ENCODE data around the gene C10orf120.

Gene C10orf120

DNA sequence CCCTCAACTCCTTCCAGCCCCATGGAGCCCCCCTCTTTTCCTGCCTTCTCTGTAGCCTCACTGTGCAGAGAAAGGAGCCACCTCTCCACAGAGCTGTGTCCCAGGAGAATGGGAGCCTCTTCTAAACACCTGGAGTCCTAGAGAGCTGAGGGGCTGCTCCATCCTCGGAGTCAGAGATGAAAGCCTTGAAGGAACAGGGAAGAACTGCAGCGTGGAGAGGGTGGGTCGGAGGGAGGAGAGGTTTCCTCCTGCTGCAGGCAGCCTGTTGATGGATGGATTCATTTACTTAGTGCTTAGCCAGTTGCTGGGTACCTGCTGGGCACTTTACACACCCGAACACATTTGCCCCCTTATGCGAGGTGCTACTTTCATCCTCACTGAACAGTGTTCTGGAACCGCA is 39.0 kb downstream of the C10orf120 start:
- no peak for DNase-seq (ENCODE audit: low read depth)

- no peak for DNase-seq (ENCODE audit: low read depth)
Observed at GRCh38 chr10:122659651-122660050, 40.0 kb downstream of the C10orf120 start.

DNA sequence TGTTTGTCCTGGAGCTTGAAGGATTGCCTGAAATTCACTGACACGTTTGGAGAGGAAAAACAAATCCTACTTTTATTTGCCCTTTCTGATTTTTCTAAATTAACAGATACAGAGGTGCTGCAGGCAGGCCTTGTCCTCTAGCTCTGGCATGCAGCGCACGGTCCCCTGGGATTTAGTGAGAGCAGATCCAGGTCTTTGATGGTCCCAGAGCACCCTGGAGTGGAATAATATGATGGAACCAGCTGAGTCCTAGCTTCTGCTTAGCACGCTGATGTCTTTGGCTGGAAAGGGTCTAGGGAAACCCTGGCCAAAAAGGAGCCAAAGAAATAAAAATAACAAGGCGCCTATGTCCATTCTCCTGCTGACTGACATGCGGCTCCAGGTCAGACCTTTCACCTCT is 40.5 kb downstream of the C10orf120 start:
- no peak for DNase-seq (ENCODE audit: low read depth)

DNA sequence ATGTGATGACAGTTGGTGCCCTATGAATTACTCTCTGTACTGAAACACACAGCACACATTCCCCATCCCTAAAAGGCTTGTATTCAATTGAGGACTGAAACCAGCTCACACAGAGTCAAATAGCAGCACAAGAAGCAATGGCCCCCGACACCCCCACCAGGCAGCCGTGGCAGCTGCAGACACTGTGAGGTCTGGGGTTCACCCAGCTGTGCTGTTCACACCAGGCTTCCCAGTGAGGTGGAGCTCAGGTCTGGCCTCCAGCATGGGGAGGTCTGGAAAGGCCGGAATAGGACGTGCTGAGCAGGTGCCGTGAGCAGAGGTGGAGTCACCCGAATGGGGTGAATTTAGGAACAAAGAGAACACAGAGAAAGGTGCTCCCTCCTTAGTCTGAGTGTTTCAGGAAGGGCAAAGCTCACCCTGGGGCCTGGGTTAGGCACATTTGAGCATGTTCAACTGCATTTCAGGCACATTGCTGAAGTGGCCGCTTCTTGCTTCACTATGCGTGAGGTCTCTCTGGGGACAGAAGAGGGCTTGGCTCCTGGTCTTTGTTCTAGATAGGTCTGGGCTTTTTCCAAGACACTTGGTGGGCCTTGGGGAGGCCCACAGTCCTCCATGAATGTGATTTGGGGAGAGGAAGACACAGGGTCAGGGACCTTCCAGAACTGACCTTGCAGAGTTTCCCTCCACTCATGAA is 41.1 kb downstream of the C10orf120 start:
- DNase-seq (ENCODE audit: low read depth) = no peak

DNA sequence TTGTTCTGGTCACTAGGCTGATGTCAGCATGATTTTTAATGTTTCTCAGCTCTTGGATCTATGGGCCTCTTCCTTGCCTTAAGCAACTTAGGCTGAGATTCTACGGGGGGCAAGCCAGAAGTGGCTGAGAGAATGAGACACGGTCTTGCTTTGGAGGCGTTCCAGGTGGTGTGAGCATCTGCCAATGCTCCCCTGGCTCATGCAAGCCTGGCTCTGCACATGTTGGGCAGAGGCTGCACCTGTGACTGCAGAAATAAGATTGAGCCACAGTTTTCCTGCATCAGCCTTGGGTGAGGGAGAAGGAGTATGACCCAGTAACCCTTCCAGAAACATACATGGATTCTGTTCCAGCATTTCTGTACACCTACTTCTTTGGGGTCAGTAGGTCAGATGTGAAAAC is 41.9 kb downstream of the C10orf120 start:
- no peak for DNase-seq (ENCODE audit: low read depth)

DNA sequence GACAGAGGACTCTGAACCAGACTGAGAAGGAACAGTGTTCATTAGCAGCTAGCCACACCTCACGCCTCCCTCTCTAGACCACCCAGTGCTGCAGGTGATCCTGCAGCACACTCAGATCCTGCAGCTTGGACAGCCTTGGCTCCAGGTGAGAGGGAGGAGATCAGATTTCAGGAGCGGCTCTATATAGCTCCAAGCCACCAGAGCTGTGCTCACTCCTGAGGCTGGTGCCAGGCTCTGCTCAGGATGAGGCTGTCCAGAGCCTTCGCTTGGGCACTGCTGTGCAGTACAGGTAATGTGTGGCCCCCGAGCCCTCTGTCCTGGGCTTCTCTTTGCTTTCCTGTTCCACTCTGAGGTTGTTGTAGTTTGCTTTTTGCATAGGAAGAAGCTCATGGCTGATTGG is 42.4 kb downstream of the C10orf120 start:
- no peak for DNase-seq (ENCODE audit: low read depth)

- no peak for DNase-seq (ENCODE audit: low read depth)
Observed at GRCh38 chr10:122656741-122657140, 42.9 kb downstream of the C10orf120 start.

DNA sequence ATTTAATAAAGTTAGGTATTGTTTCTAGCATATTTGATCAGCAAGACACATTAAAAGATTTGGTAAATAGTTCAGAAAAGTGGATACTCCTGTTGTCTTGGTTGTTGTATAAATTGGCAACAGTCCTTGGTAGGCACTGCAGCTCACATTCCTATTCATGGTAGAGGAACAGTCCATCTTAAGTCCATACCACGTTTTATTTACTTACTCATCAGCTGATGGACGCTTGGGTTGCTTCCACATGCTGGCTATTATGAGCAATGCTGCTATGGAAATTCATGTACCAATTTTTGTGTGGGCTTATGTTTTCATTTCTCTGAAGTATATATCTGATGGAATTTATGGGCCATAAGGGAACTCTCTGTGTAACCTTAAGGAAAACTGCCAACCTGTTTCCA is 43.3 kb downstream of the C10orf120 start:
- no peak for DNase-seq (ENCODE audit: low read depth)

DNA sequence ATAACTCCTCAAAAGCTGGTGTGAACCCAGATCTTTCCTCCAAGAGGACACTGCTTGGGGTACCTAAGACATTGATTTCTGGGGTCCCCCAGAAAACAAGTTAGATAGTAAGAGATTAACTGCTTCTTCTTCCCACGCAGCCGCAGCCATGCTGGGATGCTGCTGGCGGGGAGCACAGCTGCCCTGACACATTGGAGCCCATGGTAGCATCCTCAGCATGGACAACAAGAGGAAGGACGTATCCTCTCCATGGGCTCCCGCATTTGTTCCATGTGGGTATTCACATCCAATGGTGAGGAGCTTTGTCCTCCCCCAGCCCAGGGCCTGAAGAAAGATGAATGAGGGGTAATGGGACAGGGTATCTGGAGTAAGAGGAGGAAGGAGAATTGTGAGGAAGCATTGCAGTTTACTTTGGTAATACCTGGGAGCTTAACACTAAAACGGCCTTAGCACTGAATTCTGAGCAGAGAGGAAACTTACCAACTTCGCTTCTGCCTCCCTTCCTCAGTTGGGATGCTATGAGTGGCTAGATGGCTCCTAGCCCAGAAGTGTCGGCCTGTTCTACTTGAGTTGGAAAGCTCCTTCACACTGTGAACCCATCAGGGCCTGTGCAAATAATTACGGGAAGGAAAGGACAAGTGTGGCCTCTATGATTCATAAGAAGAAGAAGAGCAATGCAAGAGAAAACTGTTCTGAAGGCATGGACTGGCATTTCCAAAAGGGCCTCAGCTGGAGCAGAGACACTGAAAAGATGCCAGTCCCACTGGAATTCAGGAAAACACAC is 43.9 kb downstream of the C10orf120 start:
- DNase-seq (ENCODE audit: low read depth) = no peak

DNA sequence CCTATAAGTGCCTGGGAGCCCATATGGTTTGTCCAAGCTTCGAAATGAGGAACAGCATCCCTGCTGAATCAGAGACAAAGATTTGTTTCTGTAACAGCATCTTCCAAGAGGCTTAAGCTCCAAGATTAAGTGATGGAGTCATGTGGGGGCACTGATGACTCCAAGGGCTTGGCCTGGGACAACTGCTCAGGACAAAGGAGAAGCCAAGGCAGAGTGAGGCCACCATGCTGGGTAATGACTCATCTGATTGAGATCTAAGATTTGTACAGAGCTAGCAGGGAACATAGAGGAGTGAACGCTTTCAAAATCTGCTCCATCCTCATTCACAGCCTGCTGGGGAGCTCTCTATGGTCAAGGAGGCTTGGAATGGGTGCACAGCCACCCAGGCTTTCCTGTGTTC is 49.3 kb downstream of the C10orf120 start:
- DNase-seq (ENCODE audit: low read depth) = no peak

DNA sequence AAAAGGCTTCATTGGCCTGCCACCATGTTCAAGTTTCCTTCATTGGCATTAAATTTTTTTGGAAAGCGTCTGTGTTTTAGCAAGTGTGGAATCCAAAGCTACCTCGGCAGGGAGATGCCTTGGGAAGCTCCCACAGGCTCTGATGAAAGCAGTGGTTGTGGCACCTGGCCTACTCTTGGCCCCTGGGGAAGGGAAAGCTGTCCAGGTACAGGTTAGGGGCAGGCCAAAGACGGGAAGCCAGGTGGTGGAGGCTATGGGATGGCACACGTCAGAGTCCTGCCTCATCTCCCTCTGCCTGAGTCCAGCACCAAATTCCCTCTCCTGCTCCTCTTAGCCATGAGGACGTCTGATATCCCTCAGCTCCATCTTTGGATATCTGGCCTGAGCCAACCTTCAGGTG is 49.7 kb downstream of the C10orf120 start:
- no peak for DNase-seq (ENCODE audit: low read depth)

DNA sequence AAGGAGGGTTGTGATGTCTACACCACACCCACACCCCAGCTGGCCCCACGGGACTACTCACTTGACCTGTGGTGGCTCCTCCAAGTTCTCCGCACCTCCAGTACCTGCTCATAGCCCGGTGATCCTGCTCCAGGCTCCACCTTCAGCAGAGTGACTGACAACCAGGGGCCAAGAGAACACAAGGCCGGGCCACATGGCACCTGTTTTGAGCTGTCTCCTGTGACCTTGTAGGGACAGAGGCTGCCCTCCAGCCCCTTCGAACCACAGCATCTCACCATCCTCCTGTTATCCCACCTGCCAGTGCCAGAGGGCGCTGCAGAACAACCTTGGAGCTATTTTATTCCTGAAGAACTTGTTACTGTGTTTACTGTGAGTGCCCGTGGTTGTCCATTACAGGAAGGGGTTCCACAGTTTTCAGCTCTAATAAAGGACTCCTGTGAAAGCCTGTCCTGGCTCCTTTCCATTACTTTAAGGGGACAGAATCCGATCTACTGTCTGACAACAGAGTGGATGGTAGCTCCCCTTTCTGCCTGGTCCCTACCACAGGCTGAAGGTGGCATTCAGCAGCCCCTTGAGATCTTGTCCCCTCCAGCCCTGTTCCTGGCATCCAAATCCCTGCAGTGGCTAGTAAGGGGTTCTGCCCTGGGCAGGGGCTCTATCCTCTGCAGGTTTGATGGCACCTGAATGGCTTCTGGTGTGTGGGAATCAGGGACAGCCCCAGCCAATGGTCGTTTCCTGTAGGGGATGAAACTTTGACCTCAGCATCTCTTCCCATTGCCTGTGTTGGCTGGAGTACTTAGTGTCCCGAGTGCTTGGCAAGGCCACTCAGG is 50.8 kb downstream of the C10orf120 start:
- no peak for DNase-seq (ENCODE audit: low read depth)
